ENCODE measurements around the gene PDCD10. TPM values are rescaled to one million over a fixed set of nuclear protein-coding genes. Genes with fewer than 3 reads are reported as not detected.

PDCD10 gene
- 34.9 and 38.4 TPM in 2 replicates for total RNA-seq
- long read RNA-seq, transcript PDCD10-208 (9 exons, 1,360 nt): minor isoform, 22 of 96 reads
- long read RNA-seq, transcript PDCD10-218 (8 exons, 1,276 nt): major isoform, 57 of 96 reads
- long read RNA-seq, partial matches to known transcripts: 6 of 96 reads
- long read RNA-seq, other reads (novel, unspliced or antisense): 9 of 96 reads

DNA sequence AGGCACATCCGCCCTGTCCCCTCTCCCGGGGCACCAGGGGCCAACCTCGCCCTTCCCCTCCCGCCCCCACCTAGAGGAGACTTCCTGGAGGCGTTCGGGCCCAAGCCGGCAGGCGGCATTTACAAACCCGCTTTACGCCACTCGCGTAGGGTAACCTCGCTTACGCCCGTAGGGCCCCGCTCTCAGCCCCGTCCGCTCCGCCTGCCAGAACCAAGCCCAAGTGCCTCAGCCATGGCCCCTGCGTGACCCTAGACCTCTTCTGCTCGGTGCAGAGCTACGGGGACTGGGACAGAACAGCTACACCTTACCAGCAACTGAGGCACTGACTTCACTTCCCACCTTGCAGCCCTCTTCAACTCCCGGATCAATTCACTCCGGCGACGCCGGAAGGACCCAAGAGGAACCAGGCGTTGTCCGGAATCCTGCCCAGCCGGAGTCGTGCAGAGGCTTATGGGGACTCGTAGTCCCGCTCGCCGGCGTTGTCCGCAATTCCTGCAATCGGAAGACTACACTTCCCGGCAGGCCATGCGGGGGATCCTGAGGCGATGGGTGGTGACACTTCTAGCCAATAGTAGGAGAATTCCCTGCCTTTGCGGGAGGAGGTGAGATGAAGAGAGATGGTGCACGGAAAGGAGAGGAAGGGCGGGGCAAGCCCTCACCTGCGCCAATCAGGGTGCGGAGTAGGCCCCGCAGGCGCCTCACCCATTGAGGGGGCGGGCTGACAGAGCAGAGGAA is at the start of gene PDCD10:
Gene PDCD10, minus strand, starts transcription at position 395 of the 735 bp plus-strand sequence. CDS start 14,735 bp downstream, outside the sequence.
- Mint-ChIP-seq H3K9me3 (ENCODE audit: unreplicated experiment) (no peaks in the 10 kb centered on the region), H3K4me3 (ENCODE audit: unreplicated experiment) (no peak within 1 kb of the TSS), H3K27ac (ENCODE audit: unreplicated experiment) (no peak within 1 kb of the TSS), H3K36me3 (ENCODE audit: unreplicated experiment) (no peaks in the 10 kb centered on the region), H3K4me1 (ENCODE audit: unreplicated experiment) (peaks cover 3% of the 10 kb centered on the region), H3K27me3 (ENCODE audit: unreplicated experiment) (peaks cover 21% of the 10 kb centered on the region)
- DNase-seq (ENCODE audit: extremely low spot score, unreplicated experiment): peak; percentile 98
- TF ChIP-seq CTCF (IDR thresholded peaks at IDR 0.05): no peak

DNA sequence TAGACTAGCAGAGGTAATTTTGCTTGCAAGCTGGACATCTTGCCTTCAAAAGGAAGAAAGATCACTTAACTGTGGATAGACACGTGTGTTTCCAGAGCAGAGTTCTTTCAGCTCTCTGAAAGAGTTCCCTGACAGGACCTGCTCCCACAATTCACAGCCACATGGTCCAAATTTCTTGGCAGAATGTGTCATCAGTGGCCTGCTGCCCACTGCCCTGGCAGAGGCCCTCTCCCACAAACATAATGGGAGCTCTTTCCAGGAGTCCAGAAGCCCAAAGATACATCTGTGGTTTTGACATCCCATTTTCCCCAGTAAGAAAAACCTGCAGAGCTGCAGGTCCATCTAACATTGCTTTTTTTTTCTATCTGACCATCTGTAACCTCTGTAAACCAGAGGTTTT is 49.1 kb upstream of the PDCD10 start:
- no peak overlapping the region for H3K27ac Mint-ChIP-seq (ENCODE audit: unreplicated experiment)

GRCh38 chr3:167780214-167780883 is 45.7 kb upstream of the PDCD10 start:
- no peaks in the 10 kb centered on the region for H3K9me3 Mint-ChIP-seq (ENCODE audit: unreplicated experiment)
- H3K36me3 Mint-ChIP-seq (ENCODE audit: unreplicated experiment): no peaks in the 10 kb centered on the region
- no peak overlapping the region for H3K4me3 Mint-ChIP-seq (ENCODE audit: unreplicated experiment)
- no peaks in the 10 kb centered on the region for H3K4me1 Mint-ChIP-seq (ENCODE audit: unreplicated experiment)
- TF ChIP-seq CTCF (IDR thresholded peaks at IDR 0.05): no peak
- no peak overlapping the region for H3K27ac Mint-ChIP-seq (ENCODE audit: unreplicated experiment)
- no peak for DNase-seq (ENCODE audit: extremely low spot score, unreplicated experiment)
- H3K27me3 Mint-ChIP-seq (ENCODE audit: unreplicated experiment): peaks cover 2% of the 10 kb centered on the region

More for the DNA sequence above, 49.1 kb upstream of the PDCD10 start:
- Mint-ChIP-seq H3K36me3 (ENCODE audit: unreplicated experiment) (no peaks in the 10 kb centered on the region), H3K27me3 (ENCODE audit: unreplicated experiment) (no peaks in the 10 kb centered on the region), H3K4me3 (ENCODE audit: unreplicated experiment) (no peak overlapping the region), H3K9me3 (ENCODE audit: unreplicated experiment) (no peaks in the 10 kb centered on the region), H3K4me1 (ENCODE audit: unreplicated experiment) (no peaks in the 10 kb centered on the region)
- no peak for TF ChIP-seq CTCF (IDR thresholded peaks at IDR 0.05)
- no peak for DNase-seq (ENCODE audit: extremely low spot score, unreplicated experiment)

GRCh38 chr3:167777356-167777755 is 42.7 kb upstream of the PDCD10 start:
- H3K4me3 Mint-ChIP-seq (ENCODE audit: unreplicated experiment): no peak overlapping the region
- no peak overlapping the region for H3K27ac Mint-ChIP-seq (ENCODE audit: unreplicated experiment)
- H3K4me1 Mint-ChIP-seq (ENCODE audit: unreplicated experiment): no peaks in the 10 kb centered on the region
- H3K9me3 Mint-ChIP-seq (ENCODE audit: unreplicated experiment): no peaks in the 10 kb centered on the region
- peaks cover 4% of the 10 kb centered on the region for H3K27me3 Mint-ChIP-seq (ENCODE audit: unreplicated experiment)
- no peaks in the 10 kb centered on the region for H3K36me3 Mint-ChIP-seq (ENCODE audit: unreplicated experiment)
- no peak for DNase-seq (ENCODE audit: extremely low spot score, unreplicated experiment)
- no peak for TF ChIP-seq CTCF (IDR thresholded peaks at IDR 0.05)
